ENCODE data around the gene AGPS. TPM values are rescaled to one million over a fixed set of nuclear protein-coding genes. Genes with fewer than 3 reads are reported as not detected.

The AGPS gene
- total RNA-seq, 1 experiment from 2014 or later, result 60.9 TPM

GRCh38 chr2:177478029-177478428 lies 85.5 kb downstream of the AGPS start:
- H4K20me1 ChIP-seq (ENCODE audit: control insufficient read depth, insufficient read depth, insufficient read length), result no peaks in the 10 kb centered on the region
- H3K27me3 ChIP-seq (ENCODE audit: insufficient read depth, low read length), result no peaks in the 10 kb centered on the region

More at GRCh38 chr2:177478029-177478428, 85.5 kb downstream of the AGPS start:
- no peak overlapping the region for H2BK5ac ChIP-seq (ENCODE audit: insufficient read length, low read length)
- H2AK5ac ChIP-seq (ENCODE audit: insufficient read length, low read length), result no peak overlapping the region
- TF ChIP-seq, protein P1, sequence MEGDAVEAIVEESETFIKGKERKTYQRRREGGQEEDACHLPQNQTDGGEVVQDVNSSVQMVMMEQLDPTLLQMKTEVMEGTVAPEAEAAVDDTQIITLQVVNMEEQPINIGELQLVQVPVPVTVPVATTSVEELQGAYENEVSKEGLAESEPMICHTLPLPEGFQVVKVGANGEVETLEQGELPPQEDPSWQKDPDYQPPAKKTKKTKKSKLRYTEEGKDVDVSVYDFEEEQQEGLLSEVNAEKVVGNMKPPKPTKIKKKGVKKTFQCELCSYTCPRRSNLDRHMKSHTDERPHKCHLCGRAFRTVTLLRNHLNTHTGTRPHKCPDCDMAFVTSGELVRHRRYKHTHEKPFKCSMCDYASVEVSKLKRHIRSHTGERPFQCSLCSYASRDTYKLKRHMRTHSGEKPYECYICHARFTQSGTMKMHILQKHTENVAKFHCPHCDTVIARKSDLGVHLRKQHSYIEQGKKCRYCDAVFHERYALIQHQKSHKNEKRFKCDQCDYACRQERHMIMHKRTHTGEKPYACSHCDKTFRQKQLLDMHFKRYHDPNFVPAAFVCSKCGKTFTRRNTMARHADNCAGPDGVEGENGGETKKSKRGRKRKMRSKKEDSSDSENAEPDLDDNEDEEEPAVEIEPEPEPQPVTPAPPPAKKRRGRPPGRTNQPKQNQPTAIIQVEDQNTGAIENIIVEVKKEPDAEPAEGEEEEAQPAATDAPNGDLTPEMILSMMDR (conservative IDR thresholded peaks at IDR 0.05), result no peak
- no CpG with 5 or more reads among the region's 2 CpGs for WGBS (ENCODE audit: extremely low coverage, insufficient read length, low lambda C conversion rate)
- no peaks in the 10 kb centered on the region for H3K27me3 Mint-ChIP-seq (ENCODE audit: low read depth)
- no peaks in the 10 kb centered on the region for H3K79me1 ChIP-seq (ENCODE audit: insufficient read depth, low read depth, low read length, poor library complexity, severe bottlenecking)
- H3K27ac Mint-ChIP-seq, result no peak overlapping the region
- no peak overlapping the region for H3K23ac ChIP-seq (ENCODE audit: insufficient read length, low read depth, low read length)
- no peak overlapping the region for H3K18ac ChIP-seq (ENCODE audit: insufficient read length, low read depth, low read length)
- H2AFZ ChIP-seq (ENCODE audit: low read length), result no peak overlapping the region
- no peaks in the 10 kb centered on the region for H3K4me1 ChIP-seq (ENCODE audit: insufficient read depth, low read length)
- no peak overlapping the region for H4K5ac ChIP-seq (ENCODE audit: insufficient read length, low read depth, low read length)
- no peak for DNase-seq
- no peak overlapping the region for H3K4me3 Mint-ChIP-seq
- H3K27ac ChIP-seq (ENCODE audit: insufficient read length, low read depth, low read length), result no peak overlapping the region
- no peaks in the 10 kb centered on the region; a peak in 1 of 4 replicates for H3K4me1 Mint-ChIP-seq
- no peak overlapping the region for H4K91ac ChIP-seq (ENCODE audit: insufficient read length, low read depth, low read length)
- no peak overlapping the region for H2BK20ac ChIP-seq (ENCODE audit: low read depth, low read length, poor library complexity, severe bottlenecking)
- H3K9me3 ChIP-seq (ENCODE audit: control insufficient read depth, low read depth, low read length), result no peaks in the 10 kb centered on the region
- no peak overlapping the region for H4K8ac ChIP-seq (replicated peaks; ENCODE audit: insufficient read length, low read depth, low read length)
- no peaks in the 10 kb centered on the region for H3K79me2 ChIP-seq (ENCODE audit: insufficient read depth, low read length)
- H3K14ac ChIP-seq (ENCODE audit: insufficient read depth, low read length), result no peak overlapping the region
- H2BK120ac ChIP-seq (ENCODE audit: low read depth, low read length, poor library complexity, severe bottlenecking), result no peak overlapping the region
- no peak overlapping the region for H3T11ph ChIP-seq (ENCODE audit: low read length)
- no peak overlapping the region for H2BK12ac ChIP-seq (ENCODE audit: insufficient read length, low read depth, low read length)
- H3K9ac ChIP-seq (ENCODE audit: extremely low read depth, insufficient read length, low read length), result no peak overlapping the region
- peaks cover 11 to 22% (median 14%) of the 10 kb centered on the region in 3 experiments; a peak in 6 of 7 replicates for H3K36me3 Mint-ChIP-seq (ENCODE audit: insufficient read depth in 1 of 3, low read depth in 3 of 3)
- H3K4me2 ChIP-seq (ENCODE audit: insufficient read depth, insufficient read length, low read length), result no peak overlapping the region
- H3K9me3 Mint-ChIP-seq, result no peaks in the 10 kb centered on the region; a peak in 1 of 5 replicates
- H3K56ac ChIP-seq (ENCODE audit: insufficient read length, low read depth, low read length), result no peak overlapping the region
- H3K23me2 ChIP-seq (ENCODE audit: insufficient read length, low read depth, low read length, poor library complexity, severe bottlenecking), result no peaks in the 10 kb centered on the region
- no peak overlapping the region for H2BK15ac ChIP-seq (ENCODE audit: low read depth, low read length)
- no peak overlapping the region for H3K4ac ChIP-seq (ENCODE audit: low read depth, low read length)
